GM12873 (cell line): ENCODE results near the gene COL18A1.

Experiments
- TF ChIP-seq, protein P1 (sequence below): IDR thresholded peaks from 2 replicates; pipeline ENCODE4 v1.5.1; 2012; ENCODE audit warnings: low read depth, mild to moderate bottlenecking, moderate library complexity, low read length, control low read depth; ENCODE audit not compliant: insufficient read depth; ENCODE audit errors: missing control alignments

COL18A1 gene

DNA sequence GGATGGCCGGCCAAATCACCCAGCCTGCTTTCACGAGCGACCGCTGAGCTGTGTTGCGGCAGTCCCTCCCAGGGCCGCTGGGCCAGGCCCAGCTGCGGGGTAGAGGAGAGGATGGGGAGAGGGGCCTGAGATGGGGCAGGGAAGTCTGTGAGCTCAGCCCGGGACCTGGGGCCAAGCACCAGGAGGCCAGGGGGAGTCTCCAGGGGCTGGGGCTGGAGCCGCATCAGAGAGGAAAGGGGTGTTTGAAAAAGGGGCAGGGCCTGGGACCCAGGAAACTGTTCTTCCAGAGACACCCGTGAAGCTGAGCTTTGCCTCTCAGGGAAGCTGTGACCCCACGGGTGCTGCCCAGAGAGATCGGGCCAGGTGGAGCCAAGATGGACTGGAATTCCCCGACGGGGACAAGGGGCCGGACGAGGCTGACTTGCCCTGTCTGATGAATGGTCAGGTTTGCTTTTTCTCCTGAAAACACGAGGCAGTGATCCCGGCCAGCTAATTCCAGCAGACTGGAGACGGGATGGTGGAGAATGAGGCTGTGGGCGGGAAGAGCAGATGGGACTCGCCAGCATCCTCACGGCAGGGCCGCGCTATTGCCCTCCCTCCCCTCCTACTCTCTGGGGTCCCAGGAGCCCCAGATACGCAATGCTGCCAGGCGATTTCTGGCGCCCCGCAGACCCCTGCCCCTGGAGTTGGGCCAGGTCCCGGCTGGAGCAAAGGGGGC lies 40.3 kb upstream of the COL18A1 start:
- TF ChIP-seq, protein P1, sequence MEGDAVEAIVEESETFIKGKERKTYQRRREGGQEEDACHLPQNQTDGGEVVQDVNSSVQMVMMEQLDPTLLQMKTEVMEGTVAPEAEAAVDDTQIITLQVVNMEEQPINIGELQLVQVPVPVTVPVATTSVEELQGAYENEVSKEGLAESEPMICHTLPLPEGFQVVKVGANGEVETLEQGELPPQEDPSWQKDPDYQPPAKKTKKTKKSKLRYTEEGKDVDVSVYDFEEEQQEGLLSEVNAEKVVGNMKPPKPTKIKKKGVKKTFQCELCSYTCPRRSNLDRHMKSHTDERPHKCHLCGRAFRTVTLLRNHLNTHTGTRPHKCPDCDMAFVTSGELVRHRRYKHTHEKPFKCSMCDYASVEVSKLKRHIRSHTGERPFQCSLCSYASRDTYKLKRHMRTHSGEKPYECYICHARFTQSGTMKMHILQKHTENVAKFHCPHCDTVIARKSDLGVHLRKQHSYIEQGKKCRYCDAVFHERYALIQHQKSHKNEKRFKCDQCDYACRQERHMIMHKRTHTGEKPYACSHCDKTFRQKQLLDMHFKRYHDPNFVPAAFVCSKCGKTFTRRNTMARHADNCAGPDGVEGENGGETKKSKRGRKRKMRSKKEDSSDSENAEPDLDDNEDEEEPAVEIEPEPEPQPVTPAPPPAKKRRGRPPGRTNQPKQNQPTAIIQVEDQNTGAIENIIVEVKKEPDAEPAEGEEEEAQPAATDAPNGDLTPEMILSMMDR: no peak

DNA sequence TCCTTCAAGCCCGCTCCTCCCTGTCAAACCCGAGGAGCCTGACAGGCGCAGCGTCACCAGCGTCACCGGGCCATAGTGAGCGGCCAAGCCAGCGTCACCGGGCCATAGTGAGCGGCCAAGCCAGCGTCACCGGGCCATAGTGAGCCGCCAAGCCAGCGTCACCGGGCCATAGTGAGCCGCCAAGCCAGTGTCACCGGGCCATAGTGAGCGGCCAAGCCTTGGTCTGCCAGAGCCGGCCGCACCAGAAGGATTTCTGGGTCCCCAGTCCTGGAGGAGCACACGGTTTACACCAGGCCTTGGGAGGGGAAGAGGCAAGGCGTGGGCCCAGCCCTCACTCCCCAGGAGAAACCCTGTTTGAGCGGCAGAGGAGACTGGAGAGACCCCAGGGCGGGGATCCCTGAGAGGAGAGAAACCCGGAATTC lies 39.8 kb upstream of the COL18A1 start:
- TF ChIP-seq, protein P1: no peak

DNA sequence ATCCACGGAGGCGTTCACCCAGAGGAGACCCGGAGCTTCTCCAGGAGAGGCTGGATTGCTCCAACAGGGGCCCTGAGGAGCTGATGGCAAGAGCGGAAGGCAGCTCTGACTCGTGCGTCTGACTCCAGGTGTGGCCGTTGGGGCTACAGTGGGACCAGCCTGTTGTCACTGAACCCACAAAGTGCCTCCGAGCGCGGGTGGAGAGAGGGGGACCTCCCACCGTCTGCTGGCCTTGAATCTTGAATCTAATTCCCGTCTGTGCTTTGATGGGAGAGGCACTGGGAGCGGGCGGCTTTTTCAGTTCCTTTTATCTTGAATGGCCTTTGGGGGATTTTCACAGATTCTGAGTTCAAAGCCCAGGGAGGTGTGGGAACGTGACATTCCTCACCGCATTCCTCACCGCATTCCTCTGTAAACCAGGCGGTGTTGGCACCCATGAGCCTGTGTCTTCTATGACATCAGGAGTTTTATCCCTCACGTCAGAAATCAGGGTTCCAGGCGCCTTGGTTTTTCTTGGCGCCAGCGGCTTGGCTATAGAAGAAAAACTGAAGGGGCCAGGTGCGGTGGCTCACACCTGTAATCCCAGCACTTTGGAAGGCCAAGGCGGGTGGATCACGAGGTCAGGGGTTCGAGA lies 39.2 kb upstream of the COL18A1 start:
- TF ChIP-seq, protein P1: no peak

DNA sequence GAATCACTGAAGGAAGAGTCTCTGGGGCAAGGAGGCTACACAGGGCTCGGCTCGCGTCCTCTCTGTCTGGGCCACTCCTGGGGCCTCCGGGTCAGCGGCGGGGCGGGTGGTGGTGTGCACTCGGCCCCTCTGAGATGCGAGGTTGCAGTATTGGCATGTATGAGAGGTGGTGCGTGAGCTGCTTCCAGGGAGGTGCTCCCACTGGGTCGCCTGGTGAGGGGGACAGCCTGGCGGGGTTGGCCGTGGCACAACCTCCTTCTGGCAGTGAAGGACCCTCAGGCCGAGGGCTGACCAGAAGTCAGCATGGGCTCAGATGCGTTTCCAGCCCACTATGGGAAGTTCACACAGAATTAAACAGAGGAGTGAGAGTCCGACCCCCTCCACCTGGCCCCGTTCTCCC lies 38.5 kb upstream of the COL18A1 start:
- TF ChIP-seq, protein P1: no peak

DNA sequence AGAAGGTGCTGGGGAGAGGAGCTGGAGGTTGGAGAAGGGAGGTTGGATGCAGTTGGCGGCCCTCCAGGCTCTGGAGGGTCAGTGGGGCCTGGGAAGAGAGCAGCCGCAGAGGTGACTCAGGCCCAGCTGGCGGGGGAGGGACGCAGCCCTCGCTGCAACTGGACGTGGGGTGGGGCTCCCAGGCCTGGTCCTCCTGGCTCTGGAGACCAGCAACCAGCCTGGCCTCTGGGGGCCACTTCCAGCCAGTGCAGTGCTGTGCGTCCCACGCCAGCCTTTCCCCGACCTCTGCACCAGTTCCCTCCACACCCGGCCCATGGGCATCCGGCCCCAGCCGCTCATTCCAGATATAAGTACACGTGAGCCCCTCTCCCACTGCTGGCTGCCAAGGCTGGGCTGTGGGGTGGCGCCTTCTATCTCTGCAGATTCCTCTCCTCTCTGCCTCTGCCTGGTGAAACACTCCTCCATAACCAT lies 38.0 kb upstream of the COL18A1 start:
- TF ChIP-seq, protein P1: no peak

DNA sequence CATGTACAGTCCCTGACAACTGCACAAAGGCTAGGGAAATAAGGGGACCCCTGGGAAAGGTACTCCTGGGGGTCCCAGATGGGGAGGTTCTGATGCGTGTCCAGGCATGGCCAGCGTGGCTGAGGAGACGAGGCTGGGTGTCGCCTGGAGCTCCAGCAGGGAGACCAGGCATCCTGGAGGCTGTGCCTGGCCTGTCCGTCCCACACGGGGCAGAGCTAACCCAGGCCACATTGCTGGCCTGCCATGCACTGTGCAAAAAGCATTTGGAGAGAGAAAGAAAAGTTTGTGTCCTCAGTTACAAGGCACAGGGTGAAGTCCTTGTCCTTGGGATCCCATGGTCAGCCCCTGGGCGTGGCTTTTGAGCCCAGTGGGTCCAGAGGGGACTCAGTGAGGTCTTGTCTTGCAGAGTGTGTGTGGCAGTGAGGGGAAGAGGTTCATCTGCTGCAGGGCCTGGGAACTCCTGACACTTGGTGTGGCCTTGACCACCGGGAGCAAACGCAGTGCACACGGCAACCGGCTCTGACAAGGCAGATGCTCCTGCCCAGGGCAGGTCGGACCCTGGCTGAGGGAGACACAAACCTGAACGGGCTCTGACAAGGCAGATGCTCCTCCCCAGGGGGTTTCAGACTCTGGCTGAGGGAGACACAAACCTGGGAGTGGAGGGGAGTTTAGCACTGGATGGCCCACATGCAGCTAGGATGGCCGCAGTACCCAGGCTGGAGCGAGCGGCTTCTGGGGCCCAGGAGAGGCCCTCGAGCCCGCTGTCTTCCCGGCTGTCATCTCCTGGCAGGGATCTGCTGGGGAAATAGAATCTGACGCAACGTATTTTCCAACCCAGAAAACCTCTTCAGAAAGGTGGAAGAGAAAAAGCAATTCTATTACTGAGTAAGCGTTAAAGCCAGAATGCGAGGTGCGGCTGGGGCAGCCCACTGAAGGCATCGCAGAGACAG lies 37.3 kb upstream of the COL18A1 start:
- TF ChIP-seq, protein P1: no peak

DNA sequence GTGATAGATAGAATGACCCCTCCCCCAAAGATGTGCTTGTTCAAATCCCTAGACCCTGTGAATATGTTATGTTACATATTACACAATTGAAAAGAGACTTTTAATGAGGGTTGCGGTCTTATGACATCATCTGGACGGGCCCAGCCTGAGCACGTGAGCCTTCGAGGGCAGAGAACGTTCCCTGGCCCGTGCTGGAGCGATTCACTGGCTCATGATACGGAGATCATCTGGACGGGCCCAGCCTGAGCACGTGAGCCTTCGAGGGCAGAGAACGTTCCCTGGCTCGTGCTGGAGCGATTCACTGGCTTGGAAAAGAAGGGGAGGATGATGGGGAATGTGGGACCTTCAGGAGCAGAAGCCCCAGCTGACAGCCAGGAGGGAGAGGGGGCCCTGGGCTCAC lies 34.4 kb upstream of the COL18A1 start:
- TF ChIP-seq, protein P1: no peak
